Measurements from ENCODE around the gene ELFN2.

ELFN2 gene

GRCh38 chr22:37455896-37456295 is 28.6 kb upstream of the ELFN2 start:
- no peak for DNase-seq (ENCODE audit: extremely low read depth, low read depth)
- no peak for TF ChIP-seq CTCF (IDR thresholded peaks at IDR 0.05; ENCODE audit: low read depth, low read length, missing control alignments)
- H3K4me3 ChIP-seq (replicated peaks; ENCODE audit: low read depth, low read length), result no peak overlapping the region

GRCh38 chr22:37454857-37455686 is 27.8 kb upstream of the ELFN2 start:
- no peak overlapping the region for H3K4me3 ChIP-seq (replicated peaks; ENCODE audit: low read depth, low read length)
- no peak for DNase-seq (ENCODE audit: extremely low read depth, low read depth)

GRCh38 chr22:37453696-37454095 is 26.4 kb upstream of the ELFN2 start:
- H3K4me3 ChIP-seq (replicated peaks; ENCODE audit: low read depth, low read length), result no peak overlapping the region
- DNase-seq (ENCODE audit: extremely low read depth, low read depth), result no peak
- no peak for TF ChIP-seq CTCF (IDR thresholded peaks at IDR 0.05; ENCODE audit: low read depth, low read length, missing control alignments)

More at GRCh38 chr22:37454857-37455686, 27.8 kb upstream of the ELFN2 start:
- TF ChIP-seq CTCF (IDR thresholded peaks at IDR 0.05; ENCODE audit: low read depth, low read length, missing control alignments), result no peak

- DNase-seq (ENCODE audit: extremely low read depth, low read depth), result no peak
- no peak overlapping the region for H3K4me3 ChIP-seq (replicated peaks; ENCODE audit: low read depth, low read length)
- no peak for TF ChIP-seq CTCF (IDR thresholded peaks at IDR 0.05; ENCODE audit: low read depth, low read length, missing control alignments)
Measured at GRCh38 chr22:37451218-37451617, 23.9 kb upstream of the ELFN2 start.

- H3K4me3 ChIP-seq (replicated peaks; ENCODE audit: low read depth, low read length), result no peak overlapping the region
- no peak for TF ChIP-seq CTCF (IDR thresholded peaks at IDR 0.05; ENCODE audit: low read depth, low read length, missing control alignments)
- DNase-seq (ENCODE audit: extremely low read depth, low read depth), result no peak
Measured at GRCh38 chr22:37449331-37450001, 22.2 kb upstream of the ELFN2 start.

- no peak overlapping the region for H3K4me3 ChIP-seq (replicated peaks; ENCODE audit: low read depth, low read length)
- DNase-seq (ENCODE audit: extremely low read depth, low read depth), result no peak
- no peak for TF ChIP-seq CTCF (IDR thresholded peaks at IDR 0.05; ENCODE audit: low read depth, low read length, missing control alignments)
Measured at GRCh38 chr22:37448516-37449127, 21.3 kb upstream of the ELFN2 start.
